ENCODE results near the gene SLC35E3. TPM values are rescaled to one million over a fixed set of nuclear protein-coding genes. Genes with fewer than 3 reads are reported as not detected.

Gene SLC35E3
- polyA plus RNA-seq, 2 of the 4 experiments (the other 2 are of a cell fraction), result 5.1 to 22.1 TPM

GRCh38 chr12:68808388-68809189 is 62.6 kb downstream of the SLC35E3 start (continued):
- TF ChIP-seq EHMT2 (IDR thresholded peaks at IDR 0.05; ENCODE audit: low read depth) (no peak), CHD2 (IDR thresholded peaks at IDR 0.05; ENCODE audit: low read length, partially characterized antibody) (peak; percentile 28), POLR2AphosphoS2 (conservative IDR thresholded peaks at IDR 0.05; ENCODE audit: low read length) (no peak), NFE2L2 (conservative IDR thresholded peaks at IDR 0.05; ENCODE audit: low read length) (no peak), MYC (IDR thresholded peaks at IDR 0.05; ENCODE audit: borderline replicate concordance, low read length) (no peak), ZFP36 (IDR thresholded peaks at IDR 0.05; ENCODE audit: borderline replicate concordance, partially characterized antibody) (no peak), RARB (CRISPR knock-in tag; IDR thresholded peaks at IDR 0.05) (no peak), TFCP2L1 (CRISPR knock-in tag; IDR thresholded peaks at IDR 0.05) (no peak), ZNF302 (CRISPR knock-in tag; IDR thresholded peaks at IDR 0.05) (no peak), CEBPB (IDR thresholded peaks at IDR 0.05) (no peak), NPAS2 (CRISPR knock-in tag; IDR thresholded peaks at IDR 0.05; ENCODE audit: borderline replicate concordance) (no peak), HDAC2 (IDR thresholded peaks at IDR 0.05) (no peak), ZSCAN20 (CRISPR knock-in tag; IDR thresholded peaks at IDR 0.05) (no peak), BHLHE40 (IDR thresholded peaks at IDR 0.05; ENCODE audit: low read depth, low read length) (no peak), EHF (CRISPR knock-in tag; IDR thresholded peaks at IDR 0.05) (no peak), REST (IDR thresholded peaks at IDR 0.05) (peak; percentile 30; the same call in 1 of the 2 replicates), HOXA7 (CRISPR knock-in tag; IDR thresholded peaks at IDR 0.05) (no peak), POLR2A (IDR thresholded peaks at IDR 0.05; ENCODE audit: low read length) (peak; percentile 93), SMC3 (IDR thresholded peaks at IDR 0.05) (no peak), RCOR1 (IDR thresholded peaks at IDR 0.05; ENCODE audit: low read depth, low read length) (no peak), HOXB5 (CRISPR knock-in tag; IDR thresholded peaks at IDR 0.05) (no peak), JUN (IDR thresholded peaks at IDR 0.05) (peak; percentile 69 to 87; a peak in 4 of 5 replicates), HOXB13 (CRISPR knock-in tag; IDR thresholded peaks at IDR 0.05; ENCODE audit: low read depth) (no peak), TP53 (CRISPR knock-in tag; IDR thresholded peaks at IDR 0.05) (peak; percentile 64; the same call in 1 of the 2 replicates), EP300 (IDR thresholded peaks at IDR 0.05) (0 out of 5 replicates have a peak, but pooled peaks of 1 of the 2 experiments have one; percentile 26), KDM1A (IDR thresholded peaks at IDR 0.05; ENCODE audit: low read depth) (no peak), HEYL (CRISPR knock-in tag; IDR thresholded peaks at IDR 0.05) (no peak), E2F6 (IDR thresholded peaks at IDR 0.05; ENCODE audit: borderline replicate concordance, low read depth) (0 out of 2 replicates have a peak, but pooled peaks have one; percentile 56), GATA3 (IDR thresholded peaks at IDR 0.05; ENCODE audit: borderline replicate concordance) (peak; percentile 37)
- TF ChIP-seq, protein P1, sequence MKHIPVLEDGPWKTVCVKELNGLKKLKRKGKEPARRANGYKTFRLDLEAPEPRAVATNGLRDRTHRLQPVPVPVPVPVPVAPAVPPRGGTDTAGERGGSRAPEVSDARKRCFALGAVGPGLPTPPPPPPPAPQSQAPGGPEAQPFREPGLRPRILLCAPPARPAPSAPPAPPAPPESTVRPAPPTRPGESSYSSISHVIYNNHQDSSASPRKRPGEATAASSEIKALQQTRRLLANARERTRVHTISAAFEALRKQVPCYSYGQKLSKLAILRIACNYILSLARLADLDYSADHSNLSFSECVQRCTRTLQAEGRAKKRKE (CRISPR knock-in tag; IDR thresholded peaks at IDR 0.05; ENCODE audit: low read depth), result 0 out of 2 replicates have a peak, but pooled peaks have one; percentile 18
- TF ChIP-seq, protein P2, sequence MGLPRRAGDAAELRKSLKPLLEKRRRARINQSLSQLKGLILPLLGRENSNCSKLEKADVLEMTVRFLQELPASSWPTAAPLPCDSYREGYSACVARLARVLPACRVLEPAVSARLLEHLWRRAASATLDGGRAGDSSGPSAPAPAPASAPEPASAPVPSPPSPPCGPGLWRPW (IDR thresholded peaks at IDR 0.05), result no peak
- TF ChIP-seq, protein P3, sequence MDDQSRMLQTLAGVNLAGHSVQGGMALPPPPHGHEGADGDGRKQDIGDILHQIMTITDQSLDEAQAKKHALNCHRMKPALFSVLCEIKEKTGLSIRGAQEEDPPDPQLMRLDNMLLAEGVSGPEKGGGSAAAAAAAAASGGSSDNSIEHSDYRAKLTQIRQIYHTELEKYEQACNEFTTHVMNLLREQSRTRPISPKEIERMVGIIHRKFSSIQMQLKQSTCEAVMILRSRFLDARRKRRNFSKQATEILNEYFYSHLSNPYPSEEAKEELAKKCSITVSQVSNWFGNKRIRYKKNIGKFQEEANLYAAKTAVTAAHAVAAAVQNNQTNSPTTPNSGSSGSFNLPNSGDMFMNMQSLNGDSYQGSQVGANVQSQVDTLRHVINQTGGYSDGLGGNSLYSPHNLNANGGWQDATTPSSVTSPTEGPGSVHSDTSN (IDR thresholded peaks at IDR 0.05), result 0 out of 2 replicates have a peak, but pooled peaks have one; percentile 51
- TF ChIP-seq, protein P4, sequence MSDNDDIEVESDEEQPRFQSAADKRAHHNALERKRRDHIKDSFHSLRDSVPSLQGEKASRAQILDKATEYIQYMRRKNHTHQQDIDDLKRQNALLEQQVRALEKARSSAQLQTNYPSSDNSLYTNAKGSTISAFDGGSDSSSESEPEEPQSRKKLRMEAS (IDR thresholded peaks at IDR 0.05), result peak; percentile 28
- TF ChIP-seq, protein P5, sequence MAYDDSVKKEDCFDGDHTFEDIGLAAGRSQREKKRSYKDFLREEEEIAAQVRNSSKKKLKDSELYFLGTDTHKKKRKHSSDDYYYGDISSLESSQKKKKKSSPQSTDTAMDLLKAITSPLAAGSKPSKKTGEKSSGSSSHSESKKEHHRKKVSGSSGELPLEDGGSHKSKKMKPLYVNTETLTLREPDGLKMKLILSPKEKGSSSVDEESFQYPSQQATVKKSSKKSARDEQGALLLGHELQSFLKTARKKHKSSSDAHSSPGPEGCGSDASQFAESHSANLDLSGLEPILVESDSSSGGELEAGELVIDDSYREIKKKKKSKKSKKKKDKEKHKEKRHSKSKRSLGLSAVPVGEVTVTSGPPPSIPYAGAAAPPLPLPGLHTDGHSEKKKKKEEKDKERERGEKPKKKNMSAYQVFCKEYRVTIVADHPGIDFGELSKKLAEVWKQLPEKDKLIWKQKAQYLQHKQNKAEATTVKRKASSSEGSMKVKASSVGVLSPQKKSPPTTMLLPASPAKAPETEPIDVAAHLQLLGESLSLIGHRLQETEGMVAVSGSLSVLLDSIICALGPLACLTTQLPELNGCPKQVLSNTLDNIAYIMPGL (CRISPR knock-in tag; IDR thresholded peaks at IDR 0.05; ENCODE audit: borderline replicate concordance), result 0 out of 2 replicates have a peak, but pooled peaks have one; percentile 6

All from A549 (cell line).